ENCODE measurements around the gene SORCS1. TPM values are rescaled to one million over a fixed set of nuclear protein-coding genes. Genes with fewer than 3 reads are reported as not detected.
A peak's percentile ranks its signal among the peaks of the same experiment; 100 is the strongest.

Gene SORCS1
- total RNA-seq, 1 experiment from 2014 or later: 0.64 TPM

- no peak for DNase-seq (ENCODE audit: low spot score)
Measured at GRCh38 chr10:106819490-106819889, 345.0 kb downstream of the SORCS1 start.

- no peak for DNase-seq (ENCODE audit: low spot score)
Measured at GRCh38 chr10:106816318-106817085, 348.0 kb downstream of the SORCS1 start.

GRCh38 chr10:106815427-106816043 lies 349.0 kb downstream of the SORCS1 start:
- DNase-seq (ENCODE audit: low spot score): no peak

GRCh38 chr10:106804992-106805582 lies 359.4 kb downstream of the SORCS1 start:
- no peak for DNase-seq (ENCODE audit: low spot score)

GRCh38 chr10:106802949-106803348 lies 361.6 kb downstream of the SORCS1 start:
- DNase-seq (ENCODE audit: low spot score): no peak

- DNase-seq (ENCODE audit: low spot score): no peak
Measured at GRCh38 chr10:106799776-106800175, 364.7 kb downstream of the SORCS1 start.

- peak; percentile 33 for DNase-seq (ENCODE audit: low spot score)
Measured at GRCh38 chr10:106795619-106796018, 368.9 kb downstream of the SORCS1 start.

- no peak for DNase-seq (ENCODE audit: low spot score)
Measured at GRCh38 chr10:106793617-106794016, 370.9 kb downstream of the SORCS1 start.

GRCh38 chr10:106789623-106790022 lies 374.9 kb downstream of the SORCS1 start:
- no peak for DNase-seq (ENCODE audit: low spot score)

GRCh38 chr10:106788982-106789381 lies 375.5 kb downstream of the SORCS1 start:
- DNase-seq (ENCODE audit: low spot score): no peak

GRCh38 chr10:106785528-106785927 lies 379.0 kb downstream of the SORCS1 start:
- no peak for DNase-seq (ENCODE audit: low spot score)

GRCh38 chr10:106780632-106781031 lies 383.9 kb downstream of the SORCS1 start:
- no peak for DNase-seq (ENCODE audit: low spot score)

GRCh38 chr10:106777841-106778240 lies 386.7 kb downstream of the SORCS1 start:
- DNase-seq (ENCODE audit: low spot score): no peak

GRCh38 chr10:106775127-106775526 lies 389.4 kb downstream of the SORCS1 start:
- no peak for DNase-seq (ENCODE audit: low spot score)

GRCh38 chr10:106772957-106773356 lies 391.5 kb downstream of the SORCS1 start:
- DNase-seq (ENCODE audit: low spot score): no peak

- no peak for DNase-seq (ENCODE audit: low spot score)
Measured at GRCh38 chr10:106771154-106771553, 393.4 kb downstream of the SORCS1 start.

- no peak for DNase-seq (ENCODE audit: low spot score)
Measured at GRCh38 chr10:106768204-106768603, 396.3 kb downstream of the SORCS1 start.

GRCh38 chr10:106765928-106766327 lies 398.6 kb downstream of the SORCS1 start:
- DNase-seq (ENCODE audit: low spot score): no peak

GRCh38 chr10:106765241-106765754 lies 399.2 kb downstream of the SORCS1 start:
- no peak for DNase-seq (ENCODE audit: low spot score)

GRCh38 chr10:106764360-106764759 lies 400.1 kb downstream of the SORCS1 start:
- no peak for DNase-seq (ENCODE audit: low spot score)

GRCh38 chr10:106761906-106762305 lies 402.6 kb downstream of the SORCS1 start:
- DNase-seq (ENCODE audit: low spot score): no peak

GRCh38 chr10:106757521-106757920 lies 407.0 kb downstream of the SORCS1 start:
- no peak for DNase-seq (ENCODE audit: low spot score)

GRCh38 chr10:106751091-106751490 lies 413.4 kb downstream of the SORCS1 start:
- no peak for DNase-seq (ENCODE audit: low spot score)

Measured in A172 (cell line).